B cell (primary cell): Measurements from ENCODE around the gene MYOCD. TPM values are rescaled to one million over a fixed set of nuclear protein-coding genes. Genes with fewer than 3 reads are reported as not detected.

Source experiments
- ATAC-seq: fragments of 200-7000 bp; cut with Tn5 transposase; one replicate; pipeline ENCODE4 v1.10.0; 2021; ENCODE audit warnings: low read depth, mild to moderate bottlenecking, moderate number of reproducible peaks, moderate library complexity
- CTCF ChIA-PET: fragments of 350-600 bp; sonication (Branson Sonifier 250); formaldehyde crosslinking; loops from one replicate; lab custom pipeline; 2021; ENCODE audit warnings: antibody characterized with exemption, inconsistent platforms; lab: Charles Lee
- POLR2A ChIA-PET: fragments of 350-600 bp; sonication (Branson Sonifier 250); formaldehyde crosslinking; loops from one replicate; lab custom pipeline; 2021; ENCODE audit warnings: antibody characterized with exemption; lab: Charles Lee
- DNase-seq: peaks from one replicate; pipeline ENCODE4 v3.0.0; 2013
- H2AFZ ChIP-seq: 2 replicates; pipeline ENCODE4 v1.6.1; 2012; ENCODE audit warnings: mild to moderate bottlenecking, low read depth, low read length; ENCODE audit not compliant: insufficient read depth, poor library complexity, severe bottlenecking
- H3K27ac ChIP-seq, 2 donors: 1 replicate in 1 of 2; 2 replicates in 1 of 2; pipeline ENCODE4 v1.5.1; 2012 to 2013; ENCODE audit warnings: low read length in 2 of 2, mild to moderate bottlenecking in 2 of 2, moderate library complexity in 1 of 2
- H3K27me3 ChIP-seq, 4 experiments: fragments of 200-600 bp in 1 of 4; sonication (generic) in 1 of 4; replicated peaks in 1 of 4; 1 replicate in 2 of 4; 2 replicates in 2 of 4; pipeline versions ENCODE4 v1.6.1 to v1.7.0; 2013 to 2016; ENCODE audit warnings: low read length in 3 of 4, mild to moderate bottlenecking in 2 of 4, mixed read lengths in 1 of 4, moderate library complexity in 1 of 4; ENCODE audit not compliant: insufficient read depth in 4 of 4, control insufficient read depth in 3 of 4; ENCODE audit errors: control extremely low read depth in 1 of 4
- H3K36me3 ChIP-seq, 2 experiments: replicated peaks in 1 of 2; 1 replicate in 1 of 2; 2 replicates in 1 of 2; pipeline versions ENCODE4 v1.6.1 to v1.7.1; 2013; ENCODE audit warnings: low read length in 1 of 2; ENCODE audit not compliant: insufficient read depth in 2 of 2, control insufficient read depth in 1 of 2; ENCODE audit errors: control extremely low read depth in 1 of 2, extremely low read depth in 1 of 2
- H3K4me1 ChIP-seq, 2 donors: fragments of 200-600 bp in 1 of 2; sonication (generic) in 1 of 2; 1 replicate in 1 of 2; 2 replicates in 1 of 2; pipeline versions ENCODE4 v1.5.1 to v1.6.1; 2013 to 2017; ENCODE audit warnings: low read length in 2 of 2; ENCODE audit not compliant: control insufficient read depth in 2 of 2, insufficient read depth in 2 of 2
- H3K4me2 ChIP-seq: replicated peaks from 2 replicates; pipeline ENCODE3; 2012; ENCODE audit warnings: mild to moderate bottlenecking, low read depth, low read length; ENCODE audit not compliant: poor library complexity, severe bottlenecking
- H3K4me3 ChIP-seq, 5 experiments: fragments of 200-600 bp in 1 of 5; sonication (generic) in 1 of 5; 1 replicate in 3 of 5; 2 replicates in 2 of 5; pipeline versions ENCODE4 v1.5.1 to v1.7.0; 2011 to 2016; ENCODE audit warnings: low read length in 4 of 5, mild to moderate bottlenecking in 4 of 5, low read depth in 2 of 5, control low read depth in 1 of 5, moderate library complexity in 1 of 5; ENCODE audit not compliant: insufficient read depth in 1 of 5; ENCODE audit errors: control extremely low read depth in 1 of 5, extremely low read depth in 1 of 5
- H3K79me2 ChIP-seq: fragments of 200-600 bp; sonication (generic); one replicate; pipeline ENCODE4 v1.6.0; 2016; ENCODE audit warnings: low read length; ENCODE audit not compliant: control insufficient read depth, insufficient read depth
- H3K9ac ChIP-seq: fragments of 200-600 bp; sonication (generic); 2 replicates; pipeline ENCODE4 v1.6.1; 2017; ENCODE audit warnings: mild to moderate bottlenecking, low read length, moderate library complexity
- H3K9me3 ChIP-seq, 3 donors: one replicate each; pipeline versions ENCODE4 v1.6.1 to v1.7.1; 2013; ENCODE audit warnings: low read length in 2 of 3; ENCODE audit not compliant: control insufficient read depth in 2 of 3, insufficient read depth in 1 of 3; ENCODE audit errors: control extremely low read depth in 1 of 3
- H4K20me1 ChIP-seq: 2 replicates; pipeline ENCODE4 v1.6.0; 2012; ENCODE audit warnings: mild to moderate bottlenecking, low read length; ENCODE audit not compliant: insufficient read depth, control insufficient read depth, poor library complexity, severe bottlenecking
- H3K27ac Mint-ChIP-seq: one replicate; pipeline ENCODE4 v1.8.0; 2021; ENCODE audit warnings: mixed read lengths
- H3K27me3 Mint-ChIP-seq: one replicate; pipeline ENCODE4 v1.8.0; 2021; ENCODE audit warnings: mixed read lengths
- H3K4me1 Mint-ChIP-seq: one replicate; pipeline ENCODE4 v1.8.0; 2021; ENCODE audit warnings: mixed read lengths
- H3K4me3 Mint-ChIP-seq: one replicate; pipeline ENCODE4 v1.8.0; 2021; ENCODE audit warnings: mixed read lengths
- H3K9me3 Mint-ChIP-seq: one replicate; pipeline ENCODE4 v1.8.0; 2022; ENCODE audit warnings: mixed read lengths; ENCODE audit not compliant: insufficient read depth
- CTCF ChIP-seq: fragments of 200-600 bp; IDR thresholded peaks from one replicate; pipeline ENCODE4 v1.8.0; 2022; ENCODE audit warnings: antibody characterized with exemption, mild to moderate bottlenecking
- EZH2 ChIP-seq: IDR thresholded peaks from 2 replicates; pipeline ENCODE4 v1.6.1; 2012; ENCODE audit warnings: borderline replicate concordance, low read depth, mild to moderate bottlenecking, moderate library complexity, low read length; ENCODE audit not compliant: insufficient read depth, poor library complexity, severe bottlenecking
- WGBS: methylation state at CpG from one replicate; pipeline ENCODE4 v1.1.5; 2013; ENCODE audit warnings: missing lambda C conversion rate; ENCODE audit not compliant: insufficient coverage; 5-methylcytosine and 5-hydroxymethylcytosine counted together
- intact Hi-C: fragments of 100-400 bp; cut with micrococcal nuclease; formaldehyde crosslinking; loops from one replicate; pipeline ENCODE4 v1.10.0; 2022
- polyA plus RNA-seq: library from polyadenylated mRNA; depleted of rRNA; stranded (reverse); fragments of >200 nt; gene quantifications from 2 replicates; pipeline ENCODE4 v1.2.3, GENCODE V29; 2012
- total RNA-seq, 2 donors: library from RNA; stranded (reverse); fragments of 120-200 nt in 1 of 2; gene quantifications; 1 replicate in 1 of 2; 2 replicates in 1 of 2; pipeline versions ENCODE4 v1.2.3 to v1.2.4, GENCODE V29; 2013 to 2022

MYOCD gene
- total and polyA plus RNA-seq, 2 donors (not counting 1 experiment from before 2014, with no cell fraction given), result 0.32 TPM; not detected in 1

GRCh38 chr17:12620200-12620720, 45.4 kb upstream of the MYOCD start:
- ChIA-PET POLR2A (no interaction called here), CTCF (no interaction called here)
- Histone ChIP-seq H3K79me2 (no peaks in the 10 kb centered on the region), H3K4me1 (no peaks in the 10 kb centered on the region), H3K4me3 (no peak overlapping the region), H3K9me3 (peaks cover 0 to 3% (median 0%) of the 10 kb centered on the region in 3 donors), H3K4me2 (no peak overlapping the region), H4K20me1 (no peaks in the 10 kb centered on the region), H2AFZ (no peak overlapping the region), H3K27me3 (no peaks in the 10 kb centered on the region), H3K9ac (no peak overlapping the region), H3K36me3 (no peaks in the 10 kb centered on the region), H3K27ac (no peak overlapping the region)
- H3K4me1 Mint-ChIP-seq, result no peaks in the 10 kb centered on the region
- no peak overlapping the region for H3K27ac Mint-ChIP-seq
- intact Hi-C loops, result no loop called here
- TF ChIP-seq CTCF (no peak), EZH2 (no peak)
- no peak overlapping the region for H3K4me3 Mint-ChIP-seq
- no peak for DNase-seq
- ATAC-seq, result no peak
- H3K27me3 Mint-ChIP-seq, result no peaks in the 10 kb centered on the region
- no peaks in the 10 kb centered on the region for H3K9me3 Mint-ChIP-seq
- no CpG with 5 or more reads among the region's 5 CpGs for WGBS

GRCh38 chr17:12622726-12623125, 43.0 kb upstream of the MYOCD start:
- H3K4me3 Mint-ChIP-seq, result no peak overlapping the region
- no peak overlapping the region for H3K27ac Mint-ChIP-seq
- H3K9me3 ChIP-seq, result peaks cover 0 to 13% (median 0%) of the 10 kb centered on the region in 3 donors
- H2AFZ ChIP-seq, result no peak overlapping the region
- TF ChIP-seq CTCF (no peak), EZH2 (no peak)
- H3K4me3 ChIP-seq, result no peak overlapping the region
- no peak overlapping the region for H3K27ac ChIP-seq
- intact Hi-C loops, result no loop called here
- no peaks in the 10 kb centered on the region for H3K27me3 Mint-ChIP-seq
- CTCF ChIA-PET, result no interaction called here
- H3K9me3 Mint-ChIP-seq, result no peaks in the 10 kb centered on the region
- WGBS, result 79% methylated on average over 8 of the region's 11 CpGs
- no peaks in the 10 kb centered on the region for H3K4me1 Mint-ChIP-seq
- POLR2A ChIA-PET, result no interaction called here
- no peak overlapping the region for H3K9ac ChIP-seq
- H3K79me2 ChIP-seq, result no peaks in the 10 kb centered on the region
- ATAC-seq (no peak), DNase-seq (no peak)
- no peaks in the 10 kb centered on the region for H4K20me1 ChIP-seq
- H3K36me3 ChIP-seq, result no peaks in the 10 kb centered on the region
- no peaks in the 10 kb centered on the region for H3K27me3 ChIP-seq
- H3K4me2 ChIP-seq, result no peak overlapping the region
- H3K4me1 ChIP-seq, result no peaks in the 10 kb centered on the region
